Endothelial cell of hepatic sinusoid (primary cell): ENCODE measurements around the gene KDM4C.

Experiments used
- in situ Hi-C: cut with HindIII; loops from 2 replicates; pipeline ENCODE4 v1.10.0; 2017; ENCODE audit warnings: low sequenced_read_pairs

Gene KDM4C

GRCh38 chr9:7123743-7124142, 366.0 kb downstream of the KDM4C start:
- in situ Hi-C loops, result no loop called here

- in situ Hi-C loops, result no loop called here
These were observed 367.5 kb downstream of the KDM4C start for GRCh38 chr9:7125231-7125630.

- in situ Hi-C loops, result no loop called here
These were observed 371.6 kb downstream of the KDM4C start for GRCh38 chr9:7129391-7129790.

- in situ Hi-C loops, result no loop called here
These were observed 372.6 kb downstream of the KDM4C start for GRCh38 chr9:7130266-7130820.

GRCh38 chr9:7132605-7133004, 374.8 kb downstream of the KDM4C start:
- in situ Hi-C loops, result no loop called here

- in situ Hi-C loops, result no loop called here
These were observed 378.0 kb downstream of the KDM4C start for GRCh38 chr9:7135735-7136134.

- in situ Hi-C loops, result no loop called here
These were observed 379.3 kb downstream of the KDM4C start for GRCh38 chr9:7137040-7137439.

GRCh38 chr9:7137571-7137970, 379.8 kb downstream of the KDM4C start:
- in situ Hi-C loops, result no loop called here

- in situ Hi-C loops, result no loop called here
These were observed 382.1 kb downstream of the KDM4C start for GRCh38 chr9:7139886-7140285.

GRCh38 chr9:7140401-7140800, 382.6 kb downstream of the KDM4C start:
- in situ Hi-C loops, result no loop called here

GRCh38 chr9:7143645-7144200, 385.9 kb downstream of the KDM4C start:
- in situ Hi-C loops, result no loop called here

- in situ Hi-C loops, result no loop called here
These were observed 386.7 kb downstream of the KDM4C start for GRCh38 chr9:7144265-7145046.

GRCh38 chr9:7145361-7146069, 387.7 kb downstream of the KDM4C start:
- in situ Hi-C loops, result no loop called here

- in situ Hi-C loops, result no loop called here
These were observed 388.8 kb downstream of the KDM4C start for GRCh38 chr9:7146582-7146981.

- in situ Hi-C loops, result no loop called here
These were observed 389.6 kb downstream of the KDM4C start for GRCh38 chr9:7147121-7148090.

- in situ Hi-C loops, result no loop called here
These were observed 390.5 kb downstream of the KDM4C start for GRCh38 chr9:7148243-7148765.

GRCh38 chr9:7149258-7149657, 391.5 kb downstream of the KDM4C start:
- in situ Hi-C loops, result no loop called here

- in situ Hi-C loops, result no loop called here
These were observed 392.5 kb downstream of the KDM4C start for GRCh38 chr9:7150153-7150890.

GRCh38 chr9:7153134-7153533, 395.4 kb downstream of the KDM4C start:
- in situ Hi-C loops, result no loop called here

- in situ Hi-C loops, result no loop called here
These were observed 395.8 kb downstream of the KDM4C start for GRCh38 chr9:7153566-7153965.
